ENCODE data around the gene NKAIN1.
"Not testable (repeated sequence)": the region's sequence is repeated elsewhere in the genome, so short reads cannot be mapped to it uniquely, and the experiment has no call there.

Gene NKAIN1

DNA sequence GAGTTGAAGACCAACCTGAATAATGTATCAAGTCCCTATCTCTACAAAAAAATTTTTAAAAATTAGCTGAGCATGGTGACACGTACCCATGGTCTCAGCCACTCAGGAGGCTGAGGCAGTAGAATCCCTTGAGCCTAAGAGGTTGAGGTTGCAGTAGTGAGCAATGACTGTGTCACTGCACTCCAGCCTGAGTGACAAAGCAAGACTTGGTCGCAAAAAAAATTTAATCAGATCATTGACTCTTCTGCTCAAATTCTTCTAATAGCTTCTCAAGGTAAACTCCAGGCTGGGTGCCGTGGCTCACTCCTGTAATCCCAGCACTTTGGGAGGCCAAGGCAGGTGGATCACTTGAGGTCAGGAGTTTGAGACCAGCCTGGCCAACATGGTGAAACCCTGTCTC, 88.3 kb downstream of the NKAIN1 start:
- FAIRE-seq: no peak

DNA sequence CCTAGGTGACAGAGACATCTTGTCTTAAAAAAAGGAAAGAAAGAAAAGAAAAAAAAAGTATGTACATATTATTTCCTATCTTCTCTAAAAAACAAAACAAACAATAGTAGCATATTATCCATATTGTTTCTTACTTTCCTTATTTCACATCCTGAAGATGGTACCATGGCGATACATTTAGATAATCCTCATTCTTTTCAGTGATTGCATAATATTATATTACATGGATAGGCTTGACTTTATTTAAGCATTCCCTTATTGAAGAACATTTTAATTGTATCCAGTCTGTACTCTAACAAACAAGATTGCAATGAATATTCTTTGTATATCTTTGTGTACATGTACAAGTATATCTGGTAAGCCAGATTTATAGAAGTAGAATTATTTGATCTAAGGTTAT, 91.3 kb downstream of the NKAIN1 start:
- no peak for FAIRE-seq

DNA sequence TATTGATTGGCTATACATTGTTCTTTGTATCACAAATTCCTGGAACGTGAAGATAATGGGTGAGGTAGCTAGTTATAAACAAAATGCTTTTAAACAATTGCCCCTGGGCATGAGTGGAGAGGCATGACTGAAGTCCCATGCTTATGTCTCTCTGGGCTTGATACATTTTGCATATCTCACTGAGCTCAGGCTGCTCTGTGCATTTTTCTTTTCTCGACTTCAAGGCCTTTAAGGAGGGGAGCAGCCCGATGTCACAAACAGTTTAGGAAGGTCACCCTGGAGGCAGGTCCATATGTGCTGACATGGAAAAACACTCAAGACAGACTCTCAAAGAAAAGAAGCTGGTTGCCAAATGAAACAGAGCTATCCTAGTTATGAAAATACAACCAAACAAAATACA, 94.0 kb downstream of the NKAIN1 start:
- FAIRE-seq: no peak

DNA sequence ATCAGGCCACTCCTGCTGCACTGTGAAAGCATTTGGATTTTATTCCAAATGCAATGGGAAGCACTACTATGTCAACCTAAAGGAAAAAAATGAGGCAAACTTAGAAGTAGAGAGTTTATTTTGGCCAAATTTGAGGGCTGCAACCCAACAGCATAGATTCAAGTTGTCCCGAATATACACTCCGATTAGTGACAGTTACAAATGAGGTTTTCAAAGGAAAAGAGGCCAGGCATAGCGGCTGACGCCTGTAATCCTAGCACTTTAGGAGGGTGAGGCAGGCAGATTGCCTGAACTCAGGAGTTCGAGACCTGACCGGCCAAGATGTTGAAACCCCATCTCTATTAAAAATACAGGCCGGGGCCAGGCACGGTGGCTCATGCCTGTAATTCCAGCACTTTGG, 95.2 kb downstream of the NKAIN1 start:
- no peak for FAIRE-seq

DNA sequence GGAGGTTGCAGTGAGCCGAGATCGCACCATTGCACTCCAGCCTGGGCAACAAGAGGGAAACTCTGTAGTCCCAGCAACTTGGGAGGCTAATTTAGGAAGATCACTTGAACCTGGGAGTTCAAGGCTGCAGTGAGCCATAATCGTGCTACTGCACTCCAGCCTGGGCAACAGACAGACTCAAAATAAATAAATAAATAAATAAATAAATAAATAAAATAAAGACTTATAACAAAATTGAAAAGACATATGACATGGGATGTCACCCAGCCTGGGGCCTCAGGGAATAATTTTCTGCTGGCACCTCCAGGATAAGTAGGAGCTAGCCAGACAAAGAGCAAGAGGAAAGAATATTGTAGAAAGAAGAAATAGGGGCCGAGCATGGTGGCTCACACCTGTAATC, 96.2 kb downstream of the NKAIN1 start:
- no peak for FAIRE-seq

DNA sequence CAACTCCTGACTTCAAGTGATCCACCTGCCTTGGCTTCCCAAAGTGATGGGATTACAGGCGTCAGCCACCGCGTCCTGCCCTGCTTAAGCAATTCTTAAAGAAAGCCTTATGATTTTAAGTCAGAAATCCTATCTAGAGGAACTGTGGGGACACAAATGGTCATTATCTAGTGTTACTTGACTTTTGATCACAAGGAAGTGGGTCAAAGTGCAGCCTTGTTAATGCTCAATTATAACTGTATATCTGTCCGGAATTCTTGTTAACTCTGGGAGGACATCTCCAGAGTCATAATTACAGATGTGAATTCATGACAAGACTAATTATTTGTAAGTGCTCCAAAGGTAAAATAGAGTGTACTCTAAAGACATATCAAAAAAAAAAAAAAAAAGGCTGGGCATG, 97.3 kb downstream of the NKAIN1 start:
- FAIRE-seq: no peak

DNA sequence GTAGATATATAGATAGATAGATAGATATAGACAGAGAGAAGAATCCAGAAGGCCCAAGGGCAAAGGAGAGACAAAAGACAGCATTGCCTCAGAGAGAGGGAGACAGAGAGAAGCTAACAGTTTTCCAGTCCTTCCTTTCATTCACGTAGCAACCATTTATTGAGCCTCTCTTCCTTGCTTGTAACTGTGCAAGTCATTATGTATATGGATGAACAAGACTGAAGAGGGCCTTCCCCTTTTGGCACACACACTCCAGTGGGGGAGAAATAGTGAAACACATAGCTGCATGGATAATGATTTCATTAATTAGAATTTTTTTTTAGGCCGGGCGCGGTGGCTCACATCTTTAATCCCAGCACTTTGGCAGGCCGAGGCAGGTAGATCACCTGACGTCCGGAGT, 99.4 kb downstream of the NKAIN1 start:
- no peak for FAIRE-seq

DNA sequence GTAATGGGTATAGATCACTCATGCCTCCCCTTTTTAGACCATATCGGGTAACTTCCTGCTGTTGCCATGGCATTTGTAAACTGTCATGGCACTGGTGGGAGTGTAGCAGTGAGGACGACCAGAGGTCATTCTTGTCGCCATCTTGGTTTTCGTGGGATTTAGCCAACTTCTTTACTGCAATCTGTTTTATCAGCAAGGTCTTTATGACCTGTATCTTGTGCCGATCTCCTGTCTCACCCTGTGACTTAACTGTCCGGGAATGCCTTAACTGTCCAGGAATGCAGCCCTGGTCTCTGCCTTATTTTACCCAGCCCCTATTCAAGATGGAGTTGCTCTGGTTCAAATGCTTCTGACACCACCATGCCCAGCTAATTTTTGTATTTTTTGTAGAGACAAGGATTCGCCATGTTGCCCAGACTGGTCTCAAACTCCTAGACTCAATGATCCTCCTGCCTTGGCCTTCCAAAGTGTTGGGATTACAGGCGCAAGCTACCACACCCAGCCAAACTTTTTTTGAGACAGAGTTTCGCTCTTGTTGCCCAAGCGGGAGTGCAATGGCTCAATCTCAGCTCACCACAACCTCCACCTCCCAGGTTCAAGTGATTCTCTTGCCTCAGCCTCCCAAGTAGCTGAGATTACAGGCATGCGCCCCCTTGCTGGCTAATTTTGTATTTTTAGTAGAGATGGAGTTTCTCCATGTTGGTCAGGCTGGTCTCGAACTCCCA, 100.7 kb downstream of the NKAIN1 start:
- not testable (repeated sequence) for FAIRE-seq

DNA sequence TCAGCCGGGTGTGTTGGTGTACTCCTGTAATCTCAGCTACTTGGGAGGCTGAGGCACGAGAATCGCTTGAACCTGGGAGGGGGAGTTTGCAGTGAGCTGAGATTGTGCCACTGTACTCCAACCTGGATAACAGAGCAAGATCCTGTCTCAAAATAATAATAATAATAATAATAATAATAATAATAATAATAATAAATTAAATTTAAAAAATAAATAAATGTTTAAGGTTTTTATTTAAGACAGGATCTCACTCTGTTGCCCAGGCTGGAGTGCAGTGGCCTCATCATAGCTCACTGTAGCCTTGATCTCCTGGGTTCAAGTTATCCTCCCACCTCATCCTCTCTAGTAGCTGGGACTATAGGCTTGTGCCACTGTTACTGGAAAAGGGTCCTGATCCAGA, 101.8 kb downstream of the NKAIN1 start:
- not testable (repeated sequence) for FAIRE-seq

DNA sequence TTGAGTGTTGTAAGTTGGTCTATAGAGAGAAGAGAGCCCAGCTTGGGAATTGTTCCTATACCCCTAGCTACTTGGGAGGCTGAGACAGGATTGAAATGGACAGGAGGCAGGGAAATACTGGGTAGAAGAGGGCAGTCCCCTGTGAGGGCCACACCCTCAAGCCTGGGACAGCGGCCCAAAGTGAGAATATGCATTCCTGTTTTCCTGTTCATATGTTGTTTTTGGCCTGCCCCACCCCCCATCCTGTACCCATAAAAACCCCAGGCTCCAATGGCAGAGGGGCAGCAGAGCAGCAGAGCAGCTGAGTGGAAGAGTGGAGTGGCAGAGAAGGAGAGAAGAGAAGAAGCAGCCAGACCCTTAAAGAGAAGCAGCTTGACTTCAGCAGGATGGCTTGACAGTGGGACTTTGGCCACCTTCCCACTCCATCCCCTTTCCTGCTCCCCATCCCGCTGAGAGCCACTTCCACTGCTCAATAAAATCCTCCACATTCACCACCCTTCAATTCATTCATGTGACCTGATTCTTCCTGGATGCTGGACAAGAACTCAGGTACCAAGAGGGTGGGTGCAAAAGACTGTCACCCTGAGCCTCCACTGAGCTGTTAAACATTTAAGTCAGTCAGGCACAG, 103.6 kb downstream of the NKAIN1 start:
- FAIRE-seq: no peak

DNA sequence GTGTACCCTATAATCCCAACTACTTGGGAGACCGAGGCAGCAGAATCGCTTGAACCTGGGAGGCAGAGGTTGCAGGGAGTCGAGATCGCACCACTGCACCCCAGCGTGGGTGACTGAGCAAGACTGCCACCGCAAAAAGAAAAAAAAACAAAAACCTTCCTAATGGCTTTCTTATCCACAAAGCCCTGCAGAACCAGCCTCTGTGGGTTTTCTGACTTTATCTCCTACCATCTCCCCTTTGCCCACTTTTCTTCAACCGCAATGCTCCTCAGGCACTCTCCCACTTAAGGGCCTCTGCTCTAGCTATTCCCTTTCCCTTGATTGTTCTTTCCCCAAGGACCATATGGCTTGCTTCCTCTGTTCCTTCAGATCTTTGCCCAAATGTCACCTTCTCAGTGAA, 106.3 kb downstream of the NKAIN1 start:
- no peak for FAIRE-seq
